ENCODE results near the gene IFIH1. TPM values are rescaled to one million over a fixed set of nuclear protein-coding genes. Genes with fewer than 3 reads are reported as not detected.

IFIH1 gene
- total and polyA plus RNA-seq, 2 experiments from 2014 or later: 1.7 to 10.1 TPM

GRCh38 chr2:162300266-162300665 lies 18.2 kb downstream of the IFIH1 start:
- H3K36me3 ChIP-seq (replicated peaks; ENCODE audit: insufficient read depth, low read depth): no peaks in the 10 kb centered on the region
- H3K79me2 ChIP-seq: no peaks in the 10 kb centered on the region
- no peaks in the 10 kb centered on the region for H3K4me1 ChIP-seq (ENCODE audit: insufficient read depth)
- H3K27ac ChIP-seq: no peak overlapping the region
- no peaks in the 10 kb centered on the region for H3K9me3 ChIP-seq (ENCODE audit: low read depth)
- DNase-seq (ENCODE audit: low spot score): no peak
- H2AFZ ChIP-seq: no peak overlapping the region
- H3K4me3 ChIP-seq: no peak overlapping the region
- H3K27me3 ChIP-seq: no peaks in the 10 kb centered on the region
- H3K4me2 ChIP-seq: no peak overlapping the region
- no peaks in the 10 kb centered on the region for H3K9me2 ChIP-seq (replicated peaks; ENCODE audit: insufficient read depth)
- TF ChIP-seq EZH2phosphoT487 (IDR thresholded peaks at IDR 0.05; ENCODE audit: low read depth, severe bottlenecking, unreplicated experiment): no peak
- no peak for TF ChIP-seq CTCF (IDR thresholded peaks at IDR 0.05; ENCODE audit: poor library complexity)
- TF ChIP-seq EZH2 (IDR thresholded peaks at IDR 0.05; ENCODE audit: borderline replicate concordance): no peak
- H4K20me1 ChIP-seq (ENCODE audit: insufficient read depth, poor library complexity, severe bottlenecking): no peaks in the 10 kb centered on the region

GRCh38 chr2:162298669-162299335 lies 19.7 kb downstream of the IFIH1 start:
- Histone ChIP-seq H3K9me2 (replicated peaks; ENCODE audit: insufficient read depth) (no peaks in the 10 kb centered on the region), H3K79me2 (no peaks in the 10 kb centered on the region), H3K36me3 (replicated peaks; ENCODE audit: insufficient read depth, low read depth) (no peaks in the 10 kb centered on the region), H3K4me3 (no peak overlapping the region), H4K20me1 (ENCODE audit: insufficient read depth, poor library complexity, severe bottlenecking) (no peaks in the 10 kb centered on the region), H2AFZ (no peak overlapping the region), H3K27me3 (no peaks in the 10 kb centered on the region), H3K4me1 (ENCODE audit: insufficient read depth) (no peaks in the 10 kb centered on the region), H3K27ac (no peak overlapping the region), H3K4me2 (no peak overlapping the region), H3K9me3 (ENCODE audit: low read depth) (no peaks in the 10 kb centered on the region)
- TF ChIP-seq EZH2phosphoT487 (IDR thresholded peaks at IDR 0.05; ENCODE audit: low read depth, severe bottlenecking, unreplicated experiment) (no peak), CTCF (IDR thresholded peaks at IDR 0.05; ENCODE audit: poor library complexity) (no peak), EZH2 (IDR thresholded peaks at IDR 0.05; ENCODE audit: borderline replicate concordance) (no peak)
- 94% methylated on average over 9 of the region's 9 CpGs for WGBS (ENCODE audit: low lambda C conversion rate, missing lambda C conversion rate)
- DNase-seq (ENCODE audit: low spot score): no peak

- Histone ChIP-seq H4K20me1 (ENCODE audit: insufficient read depth, poor library complexity, severe bottlenecking) (no peaks in the 10 kb centered on the region), H3K36me3 (replicated peaks; ENCODE audit: insufficient read depth, low read depth) (no peaks in the 10 kb centered on the region), H3K9me2 (replicated peaks; ENCODE audit: insufficient read depth) (no peaks in the 10 kb centered on the region), H3K79me2 (no peaks in the 10 kb centered on the region), H3K27me3 (no peaks in the 10 kb centered on the region), H3K9me3 (ENCODE audit: low read depth) (no peaks in the 10 kb centered on the region), H3K4me3 (no peak overlapping the region), H3K4me2 (no peak overlapping the region), H3K27ac (no peak overlapping the region), H2AFZ (no peak overlapping the region), H3K4me1 (ENCODE audit: insufficient read depth) (no peaks in the 10 kb centered on the region)
- DNase-seq (ENCODE audit: low spot score): peak; percentile 87
- WGBS (ENCODE audit: low lambda C conversion rate, missing lambda C conversion rate): 54% methylated on average over 5 of the region's 5 CpGs
- no peak for TF ChIP-seq EZH2phosphoT487 (IDR thresholded peaks at IDR 0.05; ENCODE audit: low read depth, severe bottlenecking, unreplicated experiment)
- TF ChIP-seq CTCF (IDR thresholded peaks at IDR 0.05; ENCODE audit: poor library complexity): peak; percentile 94
These were observed 20.4 kb downstream of the IFIH1 start for GRCh38 chr2:162297925-162298552.

Measured in hepatocyte (in vitro differentiated cells).